A673 (cell line): ENCODE data around the gene SLC2A4RG.

Experiments used
- EZH2 ChIP-seq: fragments of 200-600 bp; sonication (generic); IDR thresholded peaks from 2 replicates; pipeline ENCODE4 v1.6.1; 2017; ENCODE audit warnings: borderline replicate concordance, low read depth, mild to moderate bottlenecking, mixed read lengths, antibody characterized with exemption, low read length; ENCODE audit not compliant: poor library complexity, severe bottlenecking
- TF ChIP-seq, protein P1 (sequence below): fragments of 300-800, 200-600 bp; sonication (generic); conservative IDR thresholded peaks from 2 replicates; pipeline ENCODE4 v1.5.1; 2017; ENCODE audit warnings: low read depth, mild to moderate bottlenecking, antibody characterized with exemption, low read length, moderate library complexity, mixed read lengths

DNA sequence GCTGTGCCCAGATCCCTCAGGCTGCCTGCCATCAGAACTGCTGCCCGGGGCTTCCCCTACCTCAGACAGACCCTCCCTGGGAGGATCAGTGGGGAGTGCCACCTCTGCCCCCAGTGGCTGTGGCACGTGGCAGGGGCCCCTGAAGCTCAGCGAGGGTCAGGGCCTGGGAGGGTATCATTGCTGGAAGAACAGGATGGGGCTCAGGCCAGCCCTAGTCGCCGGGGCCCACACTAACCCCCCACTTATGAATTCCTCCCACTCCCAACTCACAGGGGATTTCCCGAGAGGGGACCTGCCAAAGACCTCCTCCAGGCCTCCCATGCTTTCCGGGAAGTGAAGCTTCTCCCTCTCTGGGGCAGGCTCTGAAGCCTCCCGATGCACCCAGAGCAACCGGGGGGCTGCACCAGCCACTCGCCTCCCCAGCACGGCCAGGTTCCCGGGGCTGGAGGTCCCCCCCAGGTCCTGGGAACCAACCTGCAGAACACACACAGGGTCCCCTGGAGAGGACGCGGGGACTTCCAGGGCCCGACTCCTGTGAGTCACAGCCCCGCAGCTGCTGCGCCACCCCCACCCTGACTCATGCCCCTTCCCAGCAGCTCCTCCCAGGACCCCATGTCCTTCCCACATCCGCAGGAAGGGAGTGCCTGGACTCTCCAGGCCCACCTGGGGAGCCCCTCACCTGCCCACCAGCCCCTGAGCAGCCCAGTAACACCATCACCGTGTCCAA, 40.7 kb upstream of the SLC2A4RG start:
- TF ChIP-seq, protein P1, sequence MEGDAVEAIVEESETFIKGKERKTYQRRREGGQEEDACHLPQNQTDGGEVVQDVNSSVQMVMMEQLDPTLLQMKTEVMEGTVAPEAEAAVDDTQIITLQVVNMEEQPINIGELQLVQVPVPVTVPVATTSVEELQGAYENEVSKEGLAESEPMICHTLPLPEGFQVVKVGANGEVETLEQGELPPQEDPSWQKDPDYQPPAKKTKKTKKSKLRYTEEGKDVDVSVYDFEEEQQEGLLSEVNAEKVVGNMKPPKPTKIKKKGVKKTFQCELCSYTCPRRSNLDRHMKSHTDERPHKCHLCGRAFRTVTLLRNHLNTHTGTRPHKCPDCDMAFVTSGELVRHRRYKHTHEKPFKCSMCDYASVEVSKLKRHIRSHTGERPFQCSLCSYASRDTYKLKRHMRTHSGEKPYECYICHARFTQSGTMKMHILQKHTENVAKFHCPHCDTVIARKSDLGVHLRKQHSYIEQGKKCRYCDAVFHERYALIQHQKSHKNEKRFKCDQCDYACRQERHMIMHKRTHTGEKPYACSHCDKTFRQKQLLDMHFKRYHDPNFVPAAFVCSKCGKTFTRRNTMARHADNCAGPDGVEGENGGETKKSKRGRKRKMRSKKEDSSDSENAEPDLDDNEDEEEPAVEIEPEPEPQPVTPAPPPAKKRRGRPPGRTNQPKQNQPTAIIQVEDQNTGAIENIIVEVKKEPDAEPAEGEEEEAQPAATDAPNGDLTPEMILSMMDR = no peak
- no peak for TF ChIP-seq EZH2
